RWPE1 (cell line): ENCODE results near the gene COX7A1.
A peak's percentile ranks its signal among the peaks of the same experiment; 100 is the strongest.

Source experiments
- CTCF ChIA-PET: fragments of 350-600 bp; sonication (Branson Sonifier 250); formaldehyde crosslinking; extraction: SDS; loops from one replicate; lab custom pipeline; 2021; lab: Yijun Ruan, JAX
- POLR2A ChIA-PET: fragments of 400-600 bp; formaldehyde crosslinking; extraction: SDS; loops from one replicate; lab custom pipeline; 2020; ENCODE audit warnings: antibody characterized with exemption; ENCODE audit not compliant: low non-redundant PET; lab: Yijun Ruan, JAX
- DNase-seq: peaks from one replicate; pipeline ENCODE4 v3.0.0; 2012; ENCODE audit warnings: low spot score
- H3K27ac ChIP-seq: fragments of 450-650 bp; 2 replicates; pipeline ENCODE4 v1.5.1; 2017
- TF ChIP-seq, protein P1 (sequence below): fragments of 450-650 bp; conservative IDR thresholded peaks from 2 replicates; pipeline ENCODE4 v1.5.1; 2017; ENCODE audit warnings: low read depth, mild to moderate bottlenecking

The COX7A1 gene

DNA sequence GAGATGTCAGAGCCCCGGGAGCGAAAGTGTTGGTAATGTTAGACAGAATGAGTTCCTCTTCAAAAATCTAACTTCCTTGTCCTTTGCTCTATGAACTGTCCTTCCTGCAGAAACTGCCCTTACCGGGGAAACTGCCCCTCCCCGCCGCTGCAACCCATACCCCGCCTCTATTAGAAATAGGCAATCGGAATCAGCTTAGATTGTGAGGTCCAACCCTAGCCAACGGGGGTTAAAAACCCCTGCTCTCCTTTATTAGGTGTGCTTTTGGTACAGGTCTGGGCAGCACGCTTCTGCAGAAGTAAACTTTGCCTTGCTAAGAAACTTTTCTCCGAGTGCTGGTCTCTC is 23.9 kb downstream of the COX7A1 start:
- DNase-seq: no peak
- POLR2A ChIA-PET: interaction anchor here (0.6 to 0.9 kb wide), 3 partner anchors 9 to 27 kb away, joined by 3 to 4 read pairs (median 4); partner anchors contain the start of gene CAPNS1
- TF ChIP-seq, protein P1, sequence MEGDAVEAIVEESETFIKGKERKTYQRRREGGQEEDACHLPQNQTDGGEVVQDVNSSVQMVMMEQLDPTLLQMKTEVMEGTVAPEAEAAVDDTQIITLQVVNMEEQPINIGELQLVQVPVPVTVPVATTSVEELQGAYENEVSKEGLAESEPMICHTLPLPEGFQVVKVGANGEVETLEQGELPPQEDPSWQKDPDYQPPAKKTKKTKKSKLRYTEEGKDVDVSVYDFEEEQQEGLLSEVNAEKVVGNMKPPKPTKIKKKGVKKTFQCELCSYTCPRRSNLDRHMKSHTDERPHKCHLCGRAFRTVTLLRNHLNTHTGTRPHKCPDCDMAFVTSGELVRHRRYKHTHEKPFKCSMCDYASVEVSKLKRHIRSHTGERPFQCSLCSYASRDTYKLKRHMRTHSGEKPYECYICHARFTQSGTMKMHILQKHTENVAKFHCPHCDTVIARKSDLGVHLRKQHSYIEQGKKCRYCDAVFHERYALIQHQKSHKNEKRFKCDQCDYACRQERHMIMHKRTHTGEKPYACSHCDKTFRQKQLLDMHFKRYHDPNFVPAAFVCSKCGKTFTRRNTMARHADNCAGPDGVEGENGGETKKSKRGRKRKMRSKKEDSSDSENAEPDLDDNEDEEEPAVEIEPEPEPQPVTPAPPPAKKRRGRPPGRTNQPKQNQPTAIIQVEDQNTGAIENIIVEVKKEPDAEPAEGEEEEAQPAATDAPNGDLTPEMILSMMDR: no peak
- CTCF ChIA-PET: interaction anchor here (0.6 to 2.9 kb wide), 9 partner anchors 14 to 82 kb away, joined by 3 to 32 read pairs (median 5); no protein-coding TSS in a partner anchor
- H3K27ac ChIP-seq: peak overlapping the region; percentile 97

DNA sequence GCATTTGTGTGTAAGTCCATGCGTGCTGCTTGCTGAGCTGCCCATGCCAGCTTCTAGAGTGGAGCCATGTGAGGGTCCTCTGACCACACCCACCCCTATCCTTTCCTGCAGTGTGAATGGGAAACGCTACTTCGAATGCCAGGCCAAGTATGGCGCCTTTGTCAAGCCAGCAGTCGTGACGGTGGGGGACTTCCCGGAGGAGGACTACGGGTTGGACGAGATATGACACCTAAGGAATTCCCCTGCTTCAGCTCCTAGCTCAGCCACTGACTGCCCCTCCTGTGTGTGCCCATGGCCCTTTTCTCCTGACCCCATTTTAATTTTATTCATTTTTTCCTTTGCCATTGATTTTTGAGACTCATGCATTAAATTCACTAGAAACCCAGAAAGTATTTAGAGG is 26.7 kb downstream of the COX7A1 start:
- ChIA-PET POLR2A (no interaction called here), CTCF (no interaction called here)
- no peak overlapping the region for H3K27ac ChIP-seq
- TF ChIP-seq, protein P1: no peak
- DNase-seq: no peak

DNA sequence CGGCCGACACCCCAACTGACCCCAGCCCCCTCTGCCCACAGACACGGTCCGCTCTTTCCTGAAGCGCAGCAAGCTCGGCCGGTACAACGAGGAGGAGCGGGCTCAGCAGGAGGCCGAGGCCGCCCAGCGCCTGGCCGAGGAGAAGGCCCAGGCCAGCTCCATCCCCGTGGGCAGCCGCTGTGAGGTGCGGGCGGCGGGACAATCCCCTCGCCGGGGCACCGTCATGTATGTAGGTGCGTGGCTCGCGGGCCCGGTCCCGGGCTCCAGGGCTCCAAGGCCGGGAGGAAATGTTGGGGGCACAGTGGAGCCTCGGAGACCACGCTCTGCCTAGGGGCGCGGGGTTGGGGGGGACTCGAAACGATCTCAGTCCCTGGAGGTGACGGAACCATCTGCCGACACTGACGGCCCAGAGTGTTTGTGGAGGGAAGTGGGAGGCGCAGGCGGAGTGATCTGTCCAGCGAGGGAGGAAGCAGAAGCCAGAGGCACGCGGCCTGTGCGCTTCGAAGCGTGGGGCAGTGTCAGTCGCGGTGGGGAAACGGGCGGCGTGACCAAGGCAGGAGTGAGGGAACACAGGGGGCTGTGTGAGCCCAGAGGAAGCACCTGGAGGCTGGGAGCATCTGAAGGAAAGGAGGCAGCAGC is 30.6 kb downstream of the COX7A1 start:
- POLR2A ChIA-PET: no interaction called here

DNA sequence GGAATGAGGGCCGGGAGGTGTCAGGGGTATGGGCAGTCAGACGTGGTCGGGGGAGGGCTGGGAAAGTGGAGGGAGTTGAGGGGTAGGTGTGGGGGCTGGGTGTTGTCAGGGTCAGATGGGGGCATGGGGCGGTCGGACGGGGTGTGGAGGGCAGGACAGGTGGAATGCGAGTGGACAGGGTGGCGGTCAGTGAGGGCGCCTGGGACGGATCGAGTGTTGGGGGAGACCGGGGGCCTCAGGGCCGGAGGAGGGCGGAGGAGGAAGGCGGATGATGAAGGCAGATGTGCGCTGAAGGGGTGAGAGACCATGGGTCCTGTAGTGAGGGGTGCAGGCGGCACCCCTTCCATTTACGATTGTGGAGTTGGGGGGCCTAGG is 31.3 kb downstream of the COX7A1 start:
- no peak for DNase-seq
- ChIA-PET CTCF (no interaction called here), POLR2A (no interaction called here)
- TF ChIP-seq, protein P1: no peak
- H3K27ac ChIP-seq: no peak overlapping the region

More for the DNA sequence above, 30.6 kb downstream of the COX7A1 start:
- TF ChIP-seq, protein P1: no peak
- no peak overlapping the region for H3K27ac ChIP-seq
- CTCF ChIA-PET: no interaction called here
- DNase-seq: no peak

DNA sequence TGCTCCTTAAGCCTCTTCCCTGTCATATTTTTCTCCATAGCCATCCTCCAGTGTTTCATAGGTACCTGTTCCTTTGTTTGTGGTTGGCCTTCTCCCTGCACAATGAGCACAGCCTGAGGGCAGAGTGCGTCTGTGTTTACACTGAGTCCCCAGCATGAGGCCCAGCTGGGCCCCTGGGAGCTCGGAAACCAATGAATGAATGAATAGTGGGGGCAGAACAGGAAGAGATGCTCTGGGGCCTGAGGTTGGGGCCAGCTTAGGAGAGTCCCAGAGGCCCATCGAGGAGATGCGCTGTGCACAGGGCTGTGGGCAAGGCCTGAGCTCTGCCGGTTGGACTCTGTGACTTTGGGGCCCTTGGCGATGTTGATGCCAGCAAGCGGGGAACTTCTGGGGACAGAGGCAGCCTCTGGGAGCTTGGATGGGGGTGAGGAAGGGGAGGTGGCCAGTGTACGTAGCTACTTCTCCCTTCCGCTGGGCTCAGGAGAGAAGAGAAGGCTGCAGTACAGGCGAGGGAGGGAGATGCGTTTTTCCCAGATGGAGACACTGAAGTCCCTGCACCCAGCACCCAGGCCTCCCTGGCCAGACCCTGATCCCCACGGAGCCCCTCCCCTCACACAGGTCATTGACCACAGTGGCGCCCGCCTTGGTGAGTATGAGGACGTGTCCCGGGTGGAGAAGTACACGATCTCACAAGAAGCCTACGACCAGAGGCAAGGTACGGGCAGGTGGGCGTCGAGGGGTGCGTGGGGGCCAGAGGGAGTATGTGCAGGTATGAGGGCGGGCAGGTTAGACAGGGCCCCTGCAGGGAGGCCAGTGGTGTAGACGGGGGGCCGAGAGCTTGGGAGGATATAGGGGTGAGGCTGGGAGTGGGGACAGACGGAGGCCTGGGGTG is 31.9 kb downstream of the COX7A1 start:
- TF ChIP-seq, protein P1: no peak
- POLR2A ChIA-PET: no interaction called here
- CTCF ChIA-PET: no interaction called here
- no peak overlapping the region for H3K27ac ChIP-seq
- DNase-seq: no peak

DNA sequence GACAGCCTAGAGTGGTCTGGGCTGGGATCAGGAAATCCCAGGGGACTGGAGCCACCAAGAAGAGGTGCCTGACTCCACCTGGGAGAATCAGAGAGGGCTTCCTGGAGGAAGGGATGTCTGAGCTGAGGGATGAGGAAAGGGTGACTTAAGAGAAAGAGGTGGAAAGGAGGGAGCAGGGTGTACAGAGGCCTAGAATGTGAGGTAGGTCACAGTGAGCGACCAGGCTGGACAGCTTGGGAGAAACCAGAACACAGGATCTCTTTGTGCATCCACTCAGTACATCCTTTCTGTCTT is 36.0 kb downstream of the COX7A1 start:
- no peak for DNase-seq
- peak overlapping the region; percentile 91 for H3K27ac ChIP-seq
- TF ChIP-seq, protein P1: no peak
- POLR2A ChIA-PET: no interaction called here
- CTCF ChIA-PET: no interaction called here
